Activated CD4-positive, alpha-beta memory T cell treated with anti-CD3 and anti-CD28 coated beads, Interleukin-2, amount 10 ng/mL, durations not matched to agents 7 days and 5 days (primary cell): ENCODE data around the gene KCNN3. TPM values are rescaled to one million over a fixed set of nuclear protein-coding genes. Genes with fewer than 3 reads are reported as not detected.

Experiments
- CTCF ChIA-PET: fragments of 350-600 bp; sonication (Branson Sonifier 250); formaldehyde crosslinking; loops from one replicate; lab custom pipeline; 2021; ENCODE audit warnings: antibody characterized with exemption, inconsistent platforms; lab: Charles Lee
- POLR2A ChIA-PET: fragments of 350-600 bp; sonication (Branson Sonifier 250); formaldehyde crosslinking; loops from one replicate; lab custom pipeline; 2021; ENCODE audit warnings: antibody characterized with exemption; lab: Charles Lee
- DNase-seq: peaks from one replicate; pipeline ENCODE4 v3.0.0-alpha.2; 2020
- H3K27ac Mint-ChIP-seq: one replicate; pipeline ENCODE4 v1.8.0; 2021; ENCODE audit warnings: mild to moderate bottlenecking, mixed read lengths
- H3K27me3 Mint-ChIP-seq: one replicate; pipeline ENCODE4 v1.8.0; 2021; ENCODE audit warnings: mixed read lengths
- H3K36me3 Mint-ChIP-seq: one replicate; pipeline ENCODE4 v1.8.0; 2021; ENCODE audit warnings: low read depth, mixed read lengths
- H3K4me1 Mint-ChIP-seq: one replicate; pipeline ENCODE4 v1.8.0; 2021; ENCODE audit warnings: mixed read lengths
- H3K4me3 Mint-ChIP-seq: one replicate; pipeline ENCODE4 v1.8.0; 2021; ENCODE audit warnings: mild to moderate bottlenecking, mixed read lengths
- H3K9me3 Mint-ChIP-seq: one replicate; pipeline ENCODE4 v1.8.0; 2021; ENCODE audit warnings: mixed read lengths
- total RNA-seq, 2 experiments: library from RNA; stranded (reverse); gene quantifications; one replicate each; pipeline ENCODE4 v1.2.3, GENCODE V29; 2021

Gene KCNN3
- total RNA-seq, 2 experiments from 2014 or later, result 0.10 TPM; not detected in 1

DNA sequence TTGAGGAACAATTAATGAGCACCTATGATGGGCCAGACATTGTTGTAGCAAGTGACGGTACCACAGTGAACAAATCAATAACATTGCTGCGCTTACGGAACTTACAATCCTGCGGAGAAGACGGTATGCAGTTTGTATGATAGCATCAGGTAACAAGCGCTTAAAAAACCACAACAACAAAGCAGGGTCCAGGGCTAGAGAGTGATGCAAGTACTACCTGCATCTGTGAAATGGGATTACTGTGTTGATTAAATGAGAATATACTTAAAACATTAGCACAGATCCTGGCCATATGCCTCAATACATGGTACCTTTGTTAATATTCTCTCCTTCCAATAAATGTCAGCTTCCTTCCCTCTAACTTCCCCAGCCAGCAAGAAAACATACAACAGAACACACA is 151.5 kb downstream of the KCNN3 start:
- CTCF ChIA-PET, result interaction anchor here (1.6 kb wide), 1 partner anchor 29 kb away, joined by 3 read pairs; no protein-coding TSS in a partner anchor
- H3K4me3 Mint-ChIP-seq, result no peak overlapping the region
- no peak for DNase-seq
- H3K9me3 Mint-ChIP-seq, result no peaks in the 10 kb centered on the region
- H3K36me3 Mint-ChIP-seq, result no peaks in the 10 kb centered on the region
- no peak overlapping the region for H3K27ac Mint-ChIP-seq
- H3K27me3 Mint-ChIP-seq, result peaks cover 27% of the 10 kb centered on the region
- H3K4me1 Mint-ChIP-seq, result peaks cover 15% of the 10 kb centered on the region
- POLR2A ChIA-PET, result no interaction called here

DNA sequence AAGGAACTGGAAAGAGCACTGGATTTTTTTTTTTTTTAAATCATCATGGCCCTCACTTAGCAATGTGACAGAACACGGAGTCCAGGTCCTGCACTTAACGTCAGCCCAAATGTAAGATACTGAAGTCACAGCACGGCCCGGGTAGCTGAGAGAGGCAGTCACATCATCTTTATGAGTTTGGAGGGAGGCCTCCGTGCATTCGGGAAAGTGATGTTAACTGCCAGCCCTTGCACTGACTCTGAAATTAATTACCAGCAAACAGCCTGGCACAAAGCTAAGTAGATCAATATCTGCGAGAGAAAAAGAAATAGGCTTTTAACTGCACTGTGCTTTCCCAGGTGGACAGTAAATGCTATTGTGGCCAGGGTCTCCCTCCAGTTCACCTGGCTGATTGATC is 152.6 kb downstream of the KCNN3 start:
- Mint-ChIP-seq H3K4me3 (no peak overlapping the region), H3K36me3 (no peaks in the 10 kb centered on the region), H3K27me3 (peaks cover 28% of the 10 kb centered on the region), H3K4me1 (peaks cover 15% of the 10 kb centered on the region), H3K27ac (no peak overlapping the region), H3K9me3 (no peaks in the 10 kb centered on the region)
- DNase-seq, result no peak
- POLR2A ChIA-PET, result interaction anchor here (0.9 kb wide), 1 partner anchor 67 kb away, joined by 3 read pairs; no protein-coding TSS in a partner anchor
- CTCF ChIA-PET, result no interaction called here

DNA sequence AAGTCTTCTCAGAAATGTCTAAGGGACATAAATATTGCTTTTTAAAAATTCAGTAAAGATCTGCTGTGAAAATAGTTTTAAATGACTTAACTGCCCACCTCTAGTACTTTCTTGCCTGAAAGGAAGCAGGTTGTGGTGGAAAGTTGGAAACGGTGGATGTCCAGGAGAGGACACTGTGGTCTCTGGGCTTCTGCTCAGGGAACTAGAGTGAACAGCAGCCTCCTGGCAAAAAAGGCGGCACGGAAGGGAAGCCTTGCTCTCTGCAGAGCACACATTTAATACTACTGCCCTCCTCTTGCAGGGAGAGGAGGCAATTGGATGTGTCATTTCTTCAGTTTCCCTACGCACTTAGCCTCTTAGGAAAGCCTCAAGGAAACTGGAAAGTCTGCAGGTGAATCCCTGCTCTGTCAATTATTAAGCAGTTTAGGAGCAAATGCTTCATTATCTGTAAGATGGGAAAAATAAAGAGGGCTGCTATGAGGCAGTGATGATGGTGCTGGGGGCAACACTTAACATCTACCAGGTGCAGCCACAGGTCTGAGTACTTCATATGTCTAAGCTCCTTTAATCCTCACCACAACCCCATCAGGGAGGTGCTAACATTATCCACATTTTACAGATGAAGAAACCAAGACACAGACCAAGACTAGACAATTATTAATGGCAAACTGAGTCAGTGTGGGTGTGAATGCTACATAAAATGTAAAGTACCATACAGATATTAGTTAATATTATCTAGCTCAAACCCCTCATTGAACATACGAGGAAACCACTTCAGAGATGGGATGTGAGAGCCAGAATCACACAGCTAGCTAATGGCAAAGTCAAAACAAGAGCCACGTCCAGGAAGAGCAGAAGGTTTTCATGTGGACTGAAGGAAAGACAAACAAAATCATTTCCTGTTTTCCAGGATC is 153.2 kb downstream of the KCNN3 start:
- no peak overlapping the region for H3K27ac Mint-ChIP-seq
- H3K4me3 Mint-ChIP-seq, result no peak overlapping the region
- no peak for DNase-seq
- POLR2A ChIA-PET, result interaction anchor here (0.9 kb wide), 1 partner anchor 68 kb away, joined by 3 read pairs; no protein-coding TSS in a partner anchor
- H3K9me3 Mint-ChIP-seq, result no peaks in the 10 kb centered on the region
- peaks cover 28% of the 10 kb centered on the region for H3K27me3 Mint-ChIP-seq
- H3K4me1 Mint-ChIP-seq, result peaks cover 15% of the 10 kb centered on the region
- CTCF ChIA-PET, result no interaction called here
- no peaks in the 10 kb centered on the region for H3K36me3 Mint-ChIP-seq

DNA sequence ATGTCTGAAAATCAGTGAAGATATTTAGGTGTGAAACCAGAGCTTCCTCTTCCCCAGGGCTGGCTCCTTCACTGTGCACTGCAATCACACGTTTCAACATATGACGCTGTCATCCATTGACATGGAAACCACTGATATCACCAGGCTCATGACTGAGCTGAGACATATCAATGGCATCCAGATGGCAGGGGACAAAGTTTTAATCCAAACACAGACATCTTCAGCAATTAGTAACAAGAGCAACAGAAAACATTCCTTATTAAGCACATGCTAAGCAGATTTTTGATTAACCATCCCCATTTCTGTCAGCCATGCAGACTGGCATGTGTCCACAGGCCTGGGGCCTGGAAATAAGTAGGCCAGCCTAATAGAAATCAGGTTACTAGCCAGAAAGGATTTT is 154.1 kb downstream of the KCNN3 start:
- DNase-seq, result no peak
- CTCF ChIA-PET, result interaction anchor here (1.4 kb wide), 1 partner anchor 17 kb away, joined by 4 read pairs; no protein-coding TSS in a partner anchor
- Mint-ChIP-seq H3K36me3 (no peaks in the 10 kb centered on the region), H3K27ac (no peak overlapping the region), H3K9me3 (no peaks in the 10 kb centered on the region), H3K27me3 (peaks cover 27% of the 10 kb centered on the region), H3K4me3 (no peak overlapping the region), H3K4me1 (peaks cover 15% of the 10 kb centered on the region)
- POLR2A ChIA-PET, result no interaction called here

DNA sequence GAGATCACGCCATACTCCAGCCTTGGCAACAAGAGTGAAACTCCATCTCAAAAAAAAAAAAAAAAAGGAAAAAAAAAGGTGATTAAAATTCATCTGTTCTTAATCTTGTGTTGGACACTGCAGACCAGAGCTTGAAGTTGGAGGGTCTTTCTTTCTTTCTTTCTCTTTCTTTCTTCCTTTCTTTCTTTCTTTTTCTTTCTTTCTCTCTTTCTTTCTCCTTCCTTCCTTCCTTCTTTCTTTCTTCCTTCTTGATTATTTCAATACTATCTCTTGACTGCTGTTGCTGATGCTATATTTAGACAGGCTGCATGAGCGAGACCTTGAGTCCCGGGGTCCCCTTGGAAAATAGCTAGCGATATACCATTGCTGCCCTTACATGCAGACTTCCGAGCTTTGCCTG is 154.7 kb downstream of the KCNN3 start:
- H3K9me3 Mint-ChIP-seq, result no peaks in the 10 kb centered on the region
- H3K27ac Mint-ChIP-seq, result no peak overlapping the region
- peaks cover 22% of the 10 kb centered on the region for H3K27me3 Mint-ChIP-seq
- H3K36me3 Mint-ChIP-seq, result no peaks in the 10 kb centered on the region
- peaks cover 10% of the 10 kb centered on the region for H3K4me1 Mint-ChIP-seq
- H3K4me3 Mint-ChIP-seq, result no peak overlapping the region
- ChIA-PET POLR2A (no interaction called here), CTCF (interaction anchor here (1.4 kb wide), 1 partner anchor 16 kb away, joined by 4 read pairs; no protein-coding TSS in a partner anchor)
- no peak for DNase-seq

DNA sequence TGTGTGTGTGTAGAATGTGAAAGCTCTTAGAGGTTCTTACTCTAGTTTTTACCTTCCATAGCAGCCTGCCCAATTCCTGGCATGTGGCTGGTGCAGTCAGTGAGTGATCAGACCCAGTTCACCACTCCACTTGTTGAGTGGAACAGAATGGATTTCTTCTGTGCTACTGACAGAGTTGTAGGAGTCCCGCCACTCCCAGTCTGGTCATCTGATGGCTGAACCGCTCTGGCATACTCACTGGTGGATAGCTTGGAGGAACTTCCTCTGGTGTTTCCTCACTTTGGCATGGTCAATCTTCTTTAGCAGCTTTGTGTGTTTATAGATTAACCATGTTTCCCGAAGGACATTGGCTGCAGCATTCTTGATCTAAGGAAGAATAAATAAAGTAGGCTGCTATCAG is 155.4 kb downstream of the KCNN3 start:
- Mint-ChIP-seq H3K36me3 (no peaks in the 10 kb centered on the region), H3K27ac (no peak overlapping the region), H3K9me3 (no peaks in the 10 kb centered on the region), H3K27me3 (peaks cover 22% of the 10 kb centered on the region), H3K4me3 (no peak overlapping the region), H3K4me1 (peaks cover 3% of the 10 kb centered on the region)
- no peak for DNase-seq
- ChIA-PET POLR2A (no interaction called here), CTCF (interaction anchor here (1.4 kb wide), 1 partner anchor 16 kb away, joined by 4 read pairs; no protein-coding TSS in a partner anchor)

DNA sequence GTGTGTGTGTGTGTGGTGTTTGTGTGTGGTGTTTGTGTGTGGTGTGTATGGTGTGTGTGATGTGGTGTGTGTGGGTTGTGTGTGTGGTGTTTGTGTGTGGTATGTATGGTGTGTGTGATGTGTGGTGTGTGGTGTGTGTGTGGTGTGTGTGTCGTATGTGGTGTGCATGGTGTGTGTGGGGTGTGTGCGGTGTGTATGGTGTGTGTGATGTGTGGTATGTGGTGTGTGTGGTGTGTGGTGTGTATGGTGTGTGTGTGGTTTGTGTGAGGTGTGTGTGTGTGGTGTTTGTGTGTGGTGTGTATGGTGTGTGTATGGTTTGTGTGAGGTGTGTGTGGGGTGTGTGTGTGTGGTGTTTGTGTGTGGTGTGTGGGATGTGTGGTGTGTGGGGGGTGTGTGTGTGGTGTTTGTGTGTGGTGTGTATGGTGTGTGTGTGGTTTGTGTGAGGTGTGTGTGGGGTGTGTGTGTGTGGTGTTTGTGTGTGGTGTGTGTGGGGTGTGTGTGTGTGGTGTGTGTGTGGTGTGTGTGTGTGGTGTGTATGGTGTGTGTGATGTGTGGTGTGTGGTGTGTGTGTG is 155.9 kb downstream of the KCNN3 start:
- H3K27ac Mint-ChIP-seq, result no peak overlapping the region
- no peak for DNase-seq
- CTCF ChIA-PET, result no interaction called here
- POLR2A ChIA-PET, result no interaction called here
- H3K36me3 Mint-ChIP-seq, result no peaks in the 10 kb centered on the region
- H3K4me1 Mint-ChIP-seq, result no peaks in the 10 kb centered on the region
- peaks cover 25% of the 10 kb centered on the region for H3K27me3 Mint-ChIP-seq
- H3K9me3 Mint-ChIP-seq, result no peaks in the 10 kb centered on the region
- H3K4me3 Mint-ChIP-seq, result no peak overlapping the region

DNA sequence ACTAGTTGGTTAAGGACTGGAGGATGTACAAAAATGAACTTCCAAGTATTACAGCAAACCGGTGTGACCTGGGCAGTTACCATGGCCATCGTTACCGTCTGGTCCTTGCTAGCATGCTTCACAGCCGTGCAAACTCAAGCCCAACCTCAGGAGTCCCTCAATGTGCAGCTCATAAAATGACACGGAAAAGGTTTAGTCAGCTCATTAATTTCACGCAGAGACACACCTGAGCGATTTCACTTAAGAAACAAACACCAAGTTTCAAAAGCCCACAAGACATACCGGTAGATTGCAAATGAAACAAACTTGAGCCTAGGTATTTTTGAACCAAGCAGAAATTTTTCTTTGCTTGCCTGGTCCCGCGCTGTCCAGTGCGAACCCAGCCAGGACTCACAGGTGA is 157.1 kb downstream of the KCNN3 start:
- H3K4me1 Mint-ChIP-seq, result no peaks in the 10 kb centered on the region
- H3K27ac Mint-ChIP-seq, result no peak overlapping the region
- H3K36me3 Mint-ChIP-seq, result no peaks in the 10 kb centered on the region
- ChIA-PET CTCF (no interaction called here), POLR2A (interaction anchor here (0.9 kb wide), 1 partner anchor 32 kb away, joined by 3 read pairs; no protein-coding TSS in a partner anchor)
- H3K27me3 Mint-ChIP-seq, result peaks cover 23% of the 10 kb centered on the region
- H3K4me3 Mint-ChIP-seq, result no peak overlapping the region
- H3K9me3 Mint-ChIP-seq, result no peaks in the 10 kb centered on the region
- no peak for DNase-seq

DNA sequence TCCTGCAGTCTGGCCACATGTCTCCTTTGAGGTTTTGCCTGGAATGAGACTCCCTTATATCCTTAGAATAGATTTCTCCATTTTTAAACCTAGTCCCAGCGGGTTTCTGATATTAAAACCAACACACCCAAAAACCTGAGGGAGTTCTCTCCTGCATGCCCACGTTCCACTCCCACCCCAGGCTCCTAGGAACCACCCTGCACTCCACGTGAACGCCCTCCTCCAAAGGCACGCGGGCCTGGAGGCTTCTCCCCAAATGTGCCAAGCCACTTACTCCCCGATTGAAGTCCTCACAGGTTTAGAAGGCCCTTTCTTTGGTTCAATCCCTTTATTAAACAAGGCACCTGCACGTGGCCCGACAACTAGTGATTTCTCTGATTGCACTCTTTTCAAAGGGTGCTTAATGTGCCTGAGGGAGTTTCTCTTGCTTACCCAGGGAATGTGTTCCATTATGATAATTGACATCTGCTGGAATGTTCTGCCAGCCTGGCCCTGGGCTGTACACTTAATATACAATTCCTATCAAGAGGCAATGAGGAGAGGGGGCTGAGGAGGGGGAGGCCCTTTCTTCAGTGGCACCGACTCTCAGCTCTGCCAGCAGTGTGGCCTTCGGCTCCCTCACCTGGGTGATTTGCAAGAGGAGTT is 157.8 kb downstream of the KCNN3 start:
- DNase-seq, result no peak
- H3K4me3 Mint-ChIP-seq, result no peak overlapping the region
- POLR2A ChIA-PET, result interaction anchor here (0.9 kb wide), 1 partner anchor 33 kb away, joined by 3 read pairs; no protein-coding TSS in a partner anchor
- no peaks in the 10 kb centered on the region for H3K9me3 Mint-ChIP-seq
- CTCF ChIA-PET, result no interaction called here
- H3K4me1 Mint-ChIP-seq, result no peaks in the 10 kb centered on the region
- no peaks in the 10 kb centered on the region for H3K36me3 Mint-ChIP-seq
- H3K27me3 Mint-ChIP-seq, result peaks cover 29% of the 10 kb centered on the region
- H3K27ac Mint-ChIP-seq, result no peak overlapping the region

DNA sequence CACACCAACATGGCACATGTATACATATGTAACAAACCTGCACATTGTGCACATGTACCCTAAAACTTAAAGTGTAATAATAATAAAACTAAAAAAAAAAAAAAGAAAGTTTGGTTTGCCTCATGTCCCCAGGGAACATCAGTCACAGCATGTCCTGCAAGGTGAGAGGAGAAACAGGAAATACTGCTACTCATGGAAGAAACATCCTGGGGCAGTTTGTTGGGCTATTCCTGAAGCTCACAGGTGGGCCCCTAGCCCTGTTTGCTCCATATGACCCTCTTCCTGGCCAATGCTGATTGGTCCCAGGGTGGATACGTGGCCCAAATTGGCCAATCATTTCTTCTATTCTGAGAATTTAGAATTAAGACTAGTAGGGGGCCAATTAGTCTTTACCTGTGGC is 158.7 kb downstream of the KCNN3 start:
- H3K4me1 Mint-ChIP-seq, result no peaks in the 10 kb centered on the region
- no peak overlapping the region for H3K27ac Mint-ChIP-seq
- no peaks in the 10 kb centered on the region for H3K36me3 Mint-ChIP-seq
- no peaks in the 10 kb centered on the region for H3K9me3 Mint-ChIP-seq
- H3K4me3 Mint-ChIP-seq, result no peak overlapping the region
- ChIA-PET POLR2A (no interaction called here), CTCF (no interaction called here)
- H3K27me3 Mint-ChIP-seq, result peaks cover 24% of the 10 kb centered on the region
- DNase-seq, result no peak

DNA sequence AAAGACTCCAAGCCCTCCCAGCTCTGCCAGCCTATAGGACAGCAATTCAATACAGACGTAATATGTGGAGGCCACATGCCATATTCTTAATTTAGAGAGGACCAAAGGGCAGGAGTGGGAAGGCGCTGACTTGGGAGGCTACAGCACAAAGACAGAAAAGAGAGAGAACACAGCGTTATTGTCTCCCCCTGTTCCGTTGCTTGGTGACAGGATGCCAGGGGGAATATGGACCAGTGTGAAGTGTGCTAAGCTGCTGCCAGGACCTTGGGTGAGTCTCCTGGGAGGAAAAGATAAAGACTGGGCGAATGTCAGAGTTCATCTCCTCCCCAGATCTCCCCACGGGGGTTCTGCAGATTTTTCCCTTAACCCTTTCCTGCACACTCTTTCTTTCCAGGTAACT is 160.0 kb downstream of the KCNN3 start:
- no peaks in the 10 kb centered on the region for H3K9me3 Mint-ChIP-seq
- no peak overlapping the region for H3K27ac Mint-ChIP-seq
- POLR2A ChIA-PET, result no interaction called here
- CTCF ChIA-PET, result no interaction called here
- H3K4me1 Mint-ChIP-seq, result no peaks in the 10 kb centered on the region
- no peak overlapping the region for H3K4me3 Mint-ChIP-seq
- DNase-seq, result no peak
- H3K36me3 Mint-ChIP-seq, result no peaks in the 10 kb centered on the region
- H3K27me3 Mint-ChIP-seq, result peaks cover 28% of the 10 kb centered on the region

DNA sequence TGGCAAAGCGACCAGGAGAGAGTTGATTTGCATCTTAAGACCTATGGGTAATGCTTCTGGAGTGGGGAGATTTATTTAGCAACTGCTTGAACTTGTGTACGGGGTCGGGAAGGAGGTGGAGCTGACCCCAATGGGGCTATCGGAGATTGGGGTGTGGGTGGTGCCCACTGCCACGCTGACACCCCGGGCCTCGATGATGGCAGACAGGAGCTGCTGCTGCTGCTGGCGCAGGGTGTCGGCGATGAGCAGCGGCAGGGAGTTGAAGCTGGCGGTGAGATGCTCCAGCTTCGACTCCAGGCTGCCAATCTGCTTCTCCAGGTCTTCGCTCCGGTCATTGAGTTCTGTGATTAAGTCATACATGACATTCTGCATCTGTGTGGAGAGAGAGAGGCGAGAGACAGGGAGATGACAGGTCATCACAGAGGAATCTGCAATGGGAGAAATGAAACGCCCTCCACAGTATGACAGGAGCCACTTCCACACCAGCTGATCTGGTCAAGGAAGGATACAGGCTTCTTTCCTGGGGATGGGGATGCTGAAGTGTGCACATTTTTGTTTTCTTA is 162.1 kb downstream of the KCNN3 start:
- no peak for DNase-seq
- H3K36me3 Mint-ChIP-seq, result no peaks in the 10 kb centered on the region
- no peak overlapping the region for H3K4me3 Mint-ChIP-seq
- ChIA-PET POLR2A (no interaction called here), CTCF (no interaction called here)
- no peaks in the 10 kb centered on the region for H3K9me3 Mint-ChIP-seq
- H3K27me3 Mint-ChIP-seq, result peaks cover 39% of the 10 kb centered on the region
- no peaks in the 10 kb centered on the region for H3K4me1 Mint-ChIP-seq
- H3K27ac Mint-ChIP-seq, result no peak overlapping the region

DNA sequence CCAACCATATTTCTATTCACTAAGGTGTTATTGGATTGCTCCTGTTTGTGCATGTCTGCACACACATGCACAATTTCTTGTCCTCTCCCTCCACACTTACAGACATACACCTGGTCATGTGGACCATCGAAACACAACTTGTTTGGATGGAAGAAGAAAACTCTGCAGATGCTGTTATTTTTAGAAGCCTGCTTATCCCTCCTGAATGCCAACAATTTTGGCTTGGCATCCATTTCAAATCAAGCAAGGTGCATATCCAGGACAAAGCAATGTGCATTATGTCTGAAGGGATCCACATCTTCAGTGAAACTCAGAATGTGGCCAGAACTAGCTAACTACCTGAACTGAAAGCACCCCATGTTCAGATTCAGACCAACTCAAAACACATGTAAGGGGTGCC is 163.2 kb downstream of the KCNN3 start:
- ChIA-PET POLR2A (no interaction called here), CTCF (no interaction called here)
- DNase-seq, result no peak
- Mint-ChIP-seq H3K4me1 (no peaks in the 10 kb centered on the region), H3K27ac (no peak overlapping the region), H3K36me3 (no peaks in the 10 kb centered on the region), H3K9me3 (no peaks in the 10 kb centered on the region), H3K27me3 (peaks cover 38% of the 10 kb centered on the region), H3K4me3 (no peak overlapping the region)
